Fibroblast of lung (primary cell): ENCODE data around the gene PUS7. TPM values are rescaled to one million over a fixed set of nuclear protein-coding genes. Genes with fewer than 3 reads are reported as not detected.
"Not testable (repeated sequence)": the region's sequence is repeated elsewhere in the genome, so short reads cannot be mapped to it uniquely, and the experiment has no call there.

Source experiments
- DNase-seq, 2 donors: peaks; one replicate each; pipeline versions ENCODE4 v3.0.0 to v3.0.0-alpha.2; 2010; ENCODE audit warnings: low read depth in 2 of 2
- H2AFZ ChIP-seq: 2 replicates; pipeline ENCODE4 v1.5.1; 2012; ENCODE audit warnings: low read length, control low read depth, inconsistent platforms
- H3K27ac ChIP-seq: 2 replicates; pipeline ENCODE4 v1.5.1; 2011; ENCODE audit warnings: low read length, control low read depth; ENCODE audit not compliant: insufficient read depth
- H3K27me3 ChIP-seq: 2 replicates; pipeline ENCODE4 v1.5.1; 2011; ENCODE audit warnings: mild to moderate bottlenecking, low read length; ENCODE audit not compliant: control insufficient read depth, insufficient read depth
- H3K36me3 ChIP-seq: 2 replicates; pipeline ENCODE4 v1.5.1; 2011; ENCODE audit warnings: low read length; ENCODE audit not compliant: control insufficient read depth, insufficient read depth
- H3K4me1 ChIP-seq: 2 replicates; pipeline ENCODE4 v1.5.1; 2011; ENCODE audit warnings: low read length; ENCODE audit not compliant: control insufficient read depth, insufficient read depth; ENCODE audit errors: extremely low read depth
- H3K4me2 ChIP-seq: 2 replicates; pipeline ENCODE4 v1.5.1; 2011; ENCODE audit warnings: low read length, control low read depth; ENCODE audit not compliant: insufficient read depth; ENCODE audit errors: extremely low read depth
- H3K4me3 ChIP-seq, 4 experiments: fragments of 200-600 bp in 1 of 4; sonication (generic) in 1 of 4; replicated peaks in 1 of 4; 2 replicates each; pipeline ENCODE4 v1.5.1; 2011 to 2016; ENCODE audit warnings: low read length in 4 of 4, low read depth in 3 of 4, mild to moderate bottlenecking in 3 of 4, control low read depth in 2 of 4, inconsistent platforms in 1 of 4, mixed read lengths in 1 of 4; ENCODE audit not compliant: insufficient read depth in 1 of 4; ENCODE audit errors: control extremely low read depth in 1 of 4
- H3K79me2 ChIP-seq: 2 replicates; pipeline ENCODE4 v1.5.1; 2012; ENCODE audit warnings: mild to moderate bottlenecking, low read length, inconsistent platforms; ENCODE audit not compliant: control insufficient read depth, insufficient read depth
- H3K9ac ChIP-seq: 2 replicates; pipeline ENCODE4 v1.5.1; 2011; ENCODE audit warnings: mild to moderate bottlenecking, low read length, control low read depth; ENCODE audit not compliant: insufficient read depth
- H3K9me3 ChIP-seq: 2 replicates; pipeline ENCODE4 v1.5.1; 2012; ENCODE audit warnings: low read depth, low read length; ENCODE audit not compliant: control insufficient read depth, insufficient read depth
- H4K20me1 ChIP-seq: 2 replicates; pipeline ENCODE4 v1.5.1; 2011; ENCODE audit warnings: low read length; ENCODE audit not compliant: control insufficient read depth, insufficient read depth; ENCODE audit errors: extremely low read depth
- CTCF ChIP-seq, 2 donors: IDR thresholded peaks in 1 of 2; conservative IDR thresholded peaks in 1 of 2; 1 replicate in 1 of 2; 2 replicates in 1 of 2; pipeline ENCODE4 v1.5.1; 2011 to 2012; ENCODE audit warnings: low read length in 2 of 2, control low read depth in 1 of 2, inconsistent platforms in 1 of 2, low read depth in 1 of 2, mild to moderate bottlenecking in 1 of 2
- EZH2 ChIP-seq: IDR thresholded peaks from 2 replicates; pipeline ENCODE4 v1.5.1; 2012; ENCODE audit warnings: low read length, control low read depth, mild to moderate bottlenecking; ENCODE audit errors: missing control alignments
- polyA plus RNA-seq, 2 donors: library from polyadenylated mRNA; depleted of rRNA in 1 of 2; stranded (reverse) in 1 of 2; unstranded in 1 of 2; fragments of >200 nt; gene quantifications; 2 replicates each; pipeline ENCODE4 v1.2.1, GENCODE V29; 2011 to 2012; ENCODE audit warnings: missing spikeins in 1 of 2
- total RNA-seq: library from RNA; depleted of rRNA; stranded (reverse); fragments of >200 nt; gene quantifications from 2 replicates; pipeline ENCODE4 v1.2.1, GENCODE V29; 2014

Gene PUS7
- total and polyA plus RNA-seq, 2 donors (not counting 1 experiment from before 2014, with no cell fraction given): 8.8 to 16.0 TPM

GRCh38 chr7:105452085-105452484, 70.0 kb downstream of the PUS7 start:
- Histone ChIP-seq H3K79me2 (no peaks in the 10 kb centered on the region), H2AFZ (no peak overlapping the region), H3K4me2 (no peak overlapping the region), H3K36me3 (no peaks in the 10 kb centered on the region), H3K9me3 (no peaks in the 10 kb centered on the region), H3K27me3 (no peaks in the 10 kb centered on the region), H3K4me3 (no peak overlapping the region), H3K4me1 (peaks cover 8% of the 10 kb centered on the region), H4K20me1 (no peaks in the 10 kb centered on the region), H3K9ac (no peak overlapping the region), H3K27ac (no peak overlapping the region)
- no peak for DNase-seq
- TF ChIP-seq EZH2 (no peak), CTCF (conservative IDR thresholded peaks at IDR 0.05 in 1 of 2, IDR thresholded peaks at IDR 0.05 in 1 of 2; ENCODE audit: low read depth in 1 of 2, low read length in 2 of 2) (no peak)

GRCh38 chr7:105450870-105451269, 71.2 kb downstream of the PUS7 start:
- H2AFZ ChIP-seq, H3K9me3 ChIP-seq, H3K27me3 ChIP-seq, H3K9ac ChIP-seq, H3K4me2 ChIP-seq, H3K36me3 ChIP-seq, H3K27ac ChIP-seq, H3K79me2 ChIP-seq, H3K4me1 ChIP-seq, H3K4me3 ChIP-seq, DNase-seq, H4K20me1 ChIP-seq: not testable (repeated sequence)

- no peaks in the 10 kb centered on the region for H3K36me3 ChIP-seq
- no peak overlapping the region for H2AFZ ChIP-seq
- TF ChIP-seq EZH2 (no peak), CTCF (conservative IDR thresholded peaks at IDR 0.05 in 1 of 2, IDR thresholded peaks at IDR 0.05 in 1 of 2; ENCODE audit: low read depth in 1 of 2, low read length in 2 of 2) (no peak)
- no peak overlapping the region for H3K4me3 ChIP-seq
- H4K20me1 ChIP-seq: no peaks in the 10 kb centered on the region
- H3K79me2 ChIP-seq: no peaks in the 10 kb centered on the region
- no peak overlapping the region for H3K4me2 ChIP-seq
- no peak overlapping the region for H3K9ac ChIP-seq
- DNase-seq: no peak
- no peaks in the 10 kb centered on the region for H3K9me3 ChIP-seq
- peaks cover 8% of the 10 kb centered on the region for H3K4me1 ChIP-seq
- H3K27me3 ChIP-seq: no peaks in the 10 kb centered on the region
- no peak overlapping the region for H3K27ac ChIP-seq
Observed at GRCh38 chr7:105450177-105450861, 71.8 kb downstream of the PUS7 start.
